Bone marrow (tissue), 2 donors: ENCODE results near the gene WDR72.
"Not testable (repeated sequence)": the region's sequence is repeated elsewhere in the genome, so short reads cannot be mapped to it uniquely, and the experiment has no call there.

Experiments used
- DNase-seq, 2 donors: peaks; one replicate each; lab custom pipeline; 2025; lab: John Stamatoyannopoulos, UW

Gene WDR72

DNA sequence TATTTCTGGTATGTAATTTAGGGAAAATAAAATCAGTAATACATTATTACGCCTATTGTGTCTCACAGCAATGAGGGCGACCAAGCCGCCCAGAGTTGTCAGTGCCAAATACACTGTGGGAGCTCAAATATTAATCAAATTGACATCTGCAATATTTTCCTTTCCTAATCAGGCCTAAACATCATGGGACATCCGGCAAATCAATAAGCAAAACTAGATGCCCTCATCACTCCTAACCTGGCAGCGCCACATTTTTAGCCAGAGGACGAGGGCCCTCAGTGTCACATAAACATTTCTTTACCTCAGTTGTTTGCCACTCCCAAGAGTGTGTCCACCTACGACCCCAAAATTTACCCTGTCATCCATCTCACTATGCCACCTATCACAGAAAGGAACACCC is 64.1 kb downstream of the WDR72 start:
- DNase-seq = no peak

DNA sequence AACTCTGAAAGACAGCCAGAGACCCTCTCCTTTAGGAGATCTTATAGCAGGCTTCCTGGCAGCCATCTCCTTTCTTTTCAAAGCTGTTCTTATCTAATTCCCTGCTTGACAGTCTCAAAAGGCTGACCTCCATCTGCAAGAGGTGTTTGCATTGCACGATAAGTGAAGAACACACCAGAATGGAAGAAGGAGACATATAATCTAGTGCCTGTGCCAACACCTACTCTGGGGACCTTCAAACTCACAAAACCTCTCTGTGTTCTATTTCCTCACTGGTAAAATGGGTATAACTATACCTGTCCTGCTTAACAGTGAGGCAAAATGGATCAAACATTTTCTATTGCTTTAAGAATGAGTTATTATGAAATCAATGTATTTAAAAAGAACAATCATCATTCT is 65.0 kb downstream of the WDR72 start:
- no peak for DNase-seq

DNA sequence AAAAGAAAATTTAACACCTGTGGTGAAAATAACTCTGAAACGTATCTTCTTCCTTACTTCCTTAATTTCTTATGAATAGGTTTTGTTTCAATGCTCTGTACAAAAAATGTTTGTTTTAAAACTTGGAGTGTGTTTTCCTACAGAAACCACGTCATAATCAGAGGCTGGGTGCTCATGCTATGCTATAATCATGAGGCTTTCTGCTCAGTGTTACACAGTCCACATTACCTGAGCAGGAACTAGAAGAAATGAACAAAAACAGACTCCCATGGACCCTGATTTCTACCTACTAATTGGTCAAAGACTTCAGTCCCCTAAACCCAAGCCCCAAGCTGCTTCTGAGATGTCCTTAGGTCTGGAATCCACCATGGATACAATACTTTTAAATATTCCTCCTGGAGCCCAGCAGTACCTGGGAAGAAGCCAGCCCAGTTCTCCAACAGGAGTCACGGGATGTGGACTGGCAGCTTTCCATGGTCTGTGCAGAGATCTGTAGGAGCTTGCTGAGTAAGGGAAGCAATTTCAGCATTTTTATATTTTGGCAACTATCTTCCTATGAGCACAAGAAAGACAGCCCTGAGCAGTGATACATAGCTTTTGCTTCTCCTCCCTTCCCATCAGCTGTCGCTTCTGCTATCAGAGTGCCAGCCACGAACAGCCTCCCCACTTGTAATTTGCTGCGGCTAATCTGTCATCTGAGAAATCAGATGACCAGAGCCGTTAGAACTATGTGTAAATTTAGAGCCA is 65.6 kb downstream of the WDR72 start:
- DNase-seq = no peak

DNA sequence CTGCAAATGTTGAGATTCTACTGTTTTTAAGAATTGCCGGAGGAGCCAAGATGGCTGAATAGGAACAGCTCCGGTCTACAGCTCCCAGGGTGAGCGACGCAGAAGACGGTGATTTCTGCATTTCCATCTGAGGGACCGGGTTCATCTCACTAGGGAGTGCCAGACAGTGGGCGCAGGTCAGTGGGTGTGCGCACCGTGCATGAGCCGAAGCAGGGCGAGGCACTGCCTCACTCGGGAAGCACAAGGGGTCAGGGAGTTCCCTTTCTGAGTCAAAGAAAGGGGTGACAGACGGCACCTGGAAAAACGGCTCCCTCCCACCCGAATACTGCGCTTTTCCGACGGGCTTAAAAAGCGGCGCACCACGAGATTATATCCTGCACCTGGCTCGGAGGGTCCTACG is 75.3 kb downstream of the WDR72 start:
- DNase-seq = not testable (repeated sequence)

DNA sequence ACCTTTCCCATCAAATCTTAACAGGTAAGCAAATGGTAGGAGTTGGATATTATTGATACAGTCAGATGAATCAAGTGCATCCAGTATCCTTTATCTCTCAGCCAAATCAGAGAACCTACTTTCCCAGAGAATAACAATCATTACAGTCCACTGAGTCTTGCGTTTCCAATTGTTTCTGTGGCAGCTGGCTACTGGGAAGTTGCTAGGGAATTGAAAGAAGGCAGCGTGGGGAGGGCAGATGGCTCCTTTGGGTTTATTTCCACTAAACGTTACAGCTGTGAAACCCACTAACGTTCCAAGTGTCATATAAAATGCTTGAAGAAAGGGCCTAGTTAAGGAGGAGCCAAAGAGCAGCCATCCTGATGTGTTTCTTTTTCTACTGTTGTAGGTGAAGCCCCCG is 78.4 kb downstream of the WDR72 start:
- DNase-seq = no peak

DNA sequence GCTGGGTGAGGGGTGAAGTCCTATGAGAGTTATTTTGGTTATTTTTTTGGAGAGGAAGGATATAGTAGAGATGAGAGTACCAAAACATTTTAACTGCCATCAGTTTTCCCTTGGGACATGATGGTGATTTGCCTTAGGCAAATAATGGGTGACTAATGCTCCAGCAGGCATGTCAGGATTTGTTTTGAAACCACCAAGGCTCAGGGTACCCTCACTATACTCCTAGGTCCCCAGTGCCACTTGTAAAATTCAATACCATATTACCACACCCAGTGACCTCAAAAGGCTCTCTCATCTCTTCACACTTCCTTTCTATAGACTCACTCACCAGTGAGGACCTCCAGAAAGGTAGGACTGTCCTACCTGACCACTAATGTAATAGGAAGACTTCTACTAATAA is 83.6 kb downstream of the WDR72 start:
- DNase-seq = no peak

DNA sequence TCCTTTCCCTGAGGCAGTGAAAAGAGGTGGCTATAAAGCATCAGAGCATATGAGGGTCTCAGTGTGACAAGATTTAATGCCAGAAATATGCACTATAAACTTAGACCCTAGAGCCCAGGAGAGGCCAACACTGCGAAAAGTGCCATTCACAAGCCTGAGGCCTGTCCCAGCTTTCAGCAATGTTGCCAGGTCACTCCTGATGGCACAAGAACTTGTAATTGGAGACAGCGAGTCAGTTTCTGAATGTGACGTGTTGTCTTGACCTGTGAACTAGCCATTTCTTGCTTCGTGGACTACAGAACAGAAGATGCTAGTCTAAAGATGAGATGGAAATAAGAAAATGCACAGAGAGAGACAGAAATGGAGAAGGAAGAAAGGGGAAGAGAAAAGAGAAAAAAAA is 87.9 kb downstream of the WDR72 start:
- no peak for DNase-seq

DNA sequence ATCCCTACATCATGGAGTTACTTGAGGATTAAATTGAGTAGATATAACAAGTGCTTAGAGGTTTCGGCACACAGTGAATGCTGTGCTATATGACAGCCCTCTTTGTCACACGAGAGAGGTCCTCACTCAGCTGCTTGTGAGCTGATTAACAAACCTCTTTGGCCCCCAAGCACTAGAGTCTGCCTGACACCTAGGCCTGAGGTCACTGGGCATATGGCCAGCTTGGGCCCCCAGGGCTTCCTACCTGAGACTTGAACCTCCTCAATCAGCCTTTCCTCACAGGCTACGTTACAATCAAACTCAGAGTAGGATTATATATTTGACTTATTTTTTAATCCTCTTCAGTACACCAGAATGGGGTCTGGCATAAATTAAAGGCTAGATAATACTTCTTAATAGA is 88.8 kb downstream of the WDR72 start:
- DNase-seq = no peak

DNA sequence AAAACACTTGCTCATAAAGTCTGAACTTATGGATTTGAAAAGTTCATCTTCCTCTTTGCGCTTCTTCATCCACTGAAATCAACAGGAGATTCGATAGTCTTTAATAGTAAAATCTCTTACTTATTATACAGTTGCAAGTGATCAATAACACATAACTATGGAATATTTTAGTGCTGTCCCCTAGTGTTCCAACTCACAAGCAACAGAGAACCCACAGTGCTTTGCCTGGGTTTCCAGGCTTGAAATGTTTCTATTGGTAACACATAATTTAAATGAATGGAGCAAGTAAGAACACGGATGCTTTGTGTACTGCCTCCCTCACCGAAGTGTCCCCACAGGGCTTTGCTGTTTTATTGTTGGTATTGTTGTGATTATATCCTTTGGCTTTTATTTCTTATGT is 93.5 kb downstream of the WDR72 start:
- no peak for DNase-seq

DNA sequence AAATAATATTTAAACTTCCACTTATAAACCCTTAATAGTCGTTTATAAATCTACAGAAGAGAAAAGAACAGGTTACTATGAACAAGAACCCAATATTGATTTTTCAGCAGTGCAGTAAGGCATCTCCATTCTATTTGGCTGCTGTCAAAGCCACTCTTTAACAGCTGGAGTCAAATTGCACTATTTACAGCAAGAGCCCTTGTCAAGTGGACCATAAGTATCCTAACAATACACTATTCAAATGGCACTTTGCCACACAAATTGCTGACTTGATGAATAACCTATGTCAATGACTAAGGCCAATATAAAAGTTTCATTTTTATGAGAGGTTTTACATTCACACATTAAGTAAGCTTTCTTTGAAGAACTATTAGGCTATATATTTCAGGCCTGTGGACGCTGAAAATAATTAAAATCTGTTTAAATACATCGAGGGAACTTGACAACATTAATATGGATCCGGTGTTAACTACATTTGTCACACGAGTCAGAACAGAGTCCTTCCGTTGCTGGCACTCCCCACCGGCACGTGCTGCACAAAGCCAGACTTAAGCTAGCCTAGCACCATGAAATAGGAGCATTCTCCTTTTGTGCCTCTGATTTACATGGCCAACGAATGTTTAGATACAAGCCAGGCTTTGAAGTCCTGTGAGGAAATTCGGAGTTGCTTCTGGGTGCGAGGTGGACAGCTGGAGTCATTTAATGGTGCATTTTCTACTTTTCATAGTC is 100.5 kb downstream of the WDR72 start:
- no peak for DNase-seq

DNA sequence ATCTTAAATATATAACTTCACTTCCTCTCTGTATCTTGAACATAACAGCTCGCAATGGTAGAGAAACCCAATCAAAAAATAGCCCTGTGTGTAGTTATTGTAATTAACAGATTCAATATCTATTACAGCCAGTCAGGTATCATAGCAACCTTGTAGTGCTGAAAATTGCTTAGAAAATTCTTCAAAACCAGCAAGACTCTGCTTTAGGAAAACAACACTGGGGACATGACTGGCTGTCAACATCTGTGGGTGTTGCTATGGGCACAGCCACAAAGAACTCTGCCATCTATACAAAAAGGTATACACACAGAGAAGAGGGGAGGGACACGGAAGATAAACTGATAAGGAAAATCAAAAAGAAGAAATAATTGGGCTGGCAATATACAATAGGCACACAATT is 101.2 kb downstream of the WDR72 start:
- no peak for DNase-seq

DNA sequence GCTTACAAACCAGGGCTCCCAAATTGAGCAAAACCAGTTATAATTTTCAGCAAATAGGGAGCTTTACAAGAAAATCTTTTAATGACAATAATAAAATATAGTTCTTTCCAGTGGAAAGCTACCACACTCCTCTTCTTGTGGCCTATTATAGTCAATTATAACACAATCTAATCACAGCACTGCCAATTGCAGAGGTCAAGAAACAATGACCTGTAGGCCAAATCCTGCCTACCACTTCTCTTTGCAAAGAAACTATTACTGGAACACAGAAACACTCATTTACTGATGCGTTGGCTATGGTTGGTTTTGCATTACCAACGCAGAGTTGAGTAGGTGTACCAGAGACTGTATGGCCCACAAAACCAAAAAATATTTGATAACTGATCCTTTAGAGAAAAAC is 110.5 kb downstream of the WDR72 start:
- no peak for DNase-seq

DNA sequence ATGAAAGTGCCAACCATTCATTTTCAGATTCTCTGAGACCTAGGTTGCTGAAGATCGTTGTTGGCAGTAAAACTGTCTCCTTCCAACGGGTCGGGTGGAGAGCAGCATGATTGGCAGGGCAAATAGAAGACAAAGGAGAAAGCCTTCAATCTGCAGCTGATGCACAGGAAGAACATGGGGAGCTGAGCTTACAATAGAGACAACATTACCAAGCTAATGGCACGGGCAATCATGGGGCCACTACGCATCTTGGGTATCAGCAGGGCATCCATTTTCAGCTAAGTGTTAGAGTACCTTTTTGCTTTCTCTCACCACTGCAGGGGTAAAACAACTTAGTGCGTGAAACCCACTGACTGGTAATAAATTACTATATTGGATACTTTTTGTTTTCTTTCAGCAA is 114.8 kb downstream of the WDR72 start:
- no peak for DNase-seq

DNA sequence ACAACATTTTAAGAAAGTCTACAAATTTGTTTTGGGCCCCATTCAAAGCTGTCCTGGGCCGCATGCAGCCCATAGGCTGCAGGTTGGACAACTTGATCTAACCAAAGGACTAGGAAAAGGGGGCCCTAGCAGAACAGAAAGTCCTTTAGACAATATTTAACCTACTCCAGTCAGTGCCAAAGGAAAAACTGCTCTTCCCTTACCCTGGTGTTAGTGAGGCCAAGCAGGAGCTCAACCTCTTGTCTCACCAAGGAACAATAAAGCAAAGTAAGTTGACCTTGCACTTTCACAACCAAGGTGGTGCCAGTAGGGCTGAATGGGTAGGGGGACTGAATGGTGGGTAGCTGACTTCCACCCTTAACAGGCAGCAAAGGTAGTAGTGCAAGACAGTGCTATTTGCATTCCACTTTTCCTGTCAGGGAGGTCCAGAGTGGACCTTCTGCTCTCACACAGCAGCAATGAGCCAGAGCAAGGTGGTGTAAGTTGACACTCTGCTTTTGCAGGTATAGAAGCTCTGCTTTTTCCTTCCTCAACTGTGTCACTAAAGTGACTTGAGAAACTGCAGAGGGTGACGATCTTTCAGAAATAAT is 124.9 kb downstream of the WDR72 start:
- no peak for DNase-seq

DNA sequence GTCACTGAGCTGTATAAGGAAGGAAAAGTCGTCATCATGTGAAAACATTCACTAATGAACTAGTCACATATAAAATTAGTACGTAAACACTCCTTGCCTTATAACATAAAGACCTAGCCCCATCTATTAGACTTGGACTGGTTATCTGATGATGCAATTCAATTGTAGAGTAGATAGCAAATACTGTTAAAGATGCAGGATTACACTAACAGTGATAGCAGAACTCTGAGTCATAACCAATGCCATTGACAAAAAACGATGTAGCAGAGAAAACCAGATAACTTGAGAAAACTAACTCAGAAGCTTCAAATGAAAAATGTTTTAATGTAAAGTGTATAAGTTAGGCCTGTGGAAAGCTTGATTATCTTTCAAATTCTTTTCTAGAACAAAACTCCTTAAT is 132.2 kb downstream of the WDR72 start:
- no peak for DNase-seq

DNA sequence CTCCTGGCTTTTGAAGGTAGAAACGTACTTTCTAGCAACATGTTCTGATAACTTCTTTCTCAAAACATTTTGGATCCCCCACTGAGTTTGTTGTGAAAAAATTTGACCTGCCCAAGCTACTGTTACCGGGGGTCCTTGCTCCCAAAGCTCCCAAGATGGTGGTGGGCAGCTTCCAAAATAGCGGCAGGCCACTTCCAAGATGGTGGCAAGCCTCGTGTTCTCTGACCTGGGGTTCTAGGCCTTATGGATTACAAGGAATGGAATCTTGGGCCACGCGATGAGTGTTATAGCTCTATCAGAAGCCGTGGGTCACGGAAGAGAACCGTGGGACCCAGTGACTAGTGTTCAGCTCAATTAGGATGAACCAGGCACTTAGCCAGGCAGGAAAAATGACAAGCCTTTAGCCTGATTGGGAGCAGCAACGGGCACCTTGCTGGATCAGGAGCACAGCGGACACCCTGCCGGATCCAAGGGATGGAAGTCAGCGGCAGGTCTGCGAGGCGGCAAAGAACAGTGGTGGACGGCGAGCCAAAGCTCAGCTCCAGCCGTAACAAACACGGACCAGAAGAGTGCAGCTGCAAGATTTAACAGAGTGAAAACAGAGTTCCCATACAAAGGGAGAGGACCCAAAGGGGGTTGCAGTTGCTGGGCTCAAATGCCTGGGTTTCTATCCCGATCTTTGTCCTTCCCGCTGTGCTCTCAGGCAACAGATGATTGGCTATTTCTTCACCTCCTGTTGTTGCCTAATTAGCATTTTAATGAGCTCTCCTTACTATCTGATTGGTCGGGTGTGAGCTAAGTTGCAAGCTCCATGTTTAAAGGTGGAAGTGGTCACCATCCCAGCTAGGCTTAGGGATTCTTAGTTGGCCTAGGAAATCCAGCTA is 133.3 kb downstream of the WDR72 start:
- DNase-seq = no peak

DNA sequence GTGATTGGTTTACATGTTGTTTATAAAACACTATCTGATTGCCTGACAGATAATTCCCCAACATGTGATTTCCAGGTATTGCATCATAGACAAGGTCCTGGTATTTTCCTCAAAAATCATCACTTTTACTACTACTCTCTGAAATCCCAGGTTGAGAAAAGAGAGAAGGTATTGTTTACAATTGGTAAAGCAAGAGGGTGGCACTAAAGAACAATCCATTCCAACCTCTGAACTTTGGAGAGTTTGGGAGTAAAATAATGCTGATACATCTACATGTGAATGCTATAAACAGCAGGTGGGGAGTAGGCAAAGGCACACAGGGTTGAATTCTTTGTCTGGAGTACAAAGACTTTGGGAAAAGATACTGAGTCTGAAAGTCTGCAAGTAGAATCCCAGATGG is 134.2 kb downstream of the WDR72 start:
- DNase-seq = no peak

DNA sequence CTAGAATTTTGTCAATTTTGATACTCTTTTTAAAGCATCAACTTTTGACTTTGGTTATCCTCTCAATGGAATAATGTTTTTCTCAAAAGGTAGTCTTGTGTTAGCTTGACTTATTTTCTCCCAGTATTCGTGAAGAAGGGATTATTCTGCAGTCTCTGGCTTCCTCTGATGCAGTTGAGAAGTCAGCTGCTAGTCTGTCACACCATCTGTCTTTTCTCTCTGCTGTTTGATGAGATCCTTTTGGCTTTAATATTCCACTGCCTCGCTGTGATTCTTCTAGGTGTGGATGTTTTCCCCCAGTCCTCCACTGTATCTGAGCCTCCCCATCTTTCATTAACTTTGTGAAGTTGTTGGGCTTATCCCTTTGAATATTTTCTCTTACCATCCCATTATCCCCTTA is 141.0 kb downstream of the WDR72 start:
- no peak for DNase-seq

DNA sequence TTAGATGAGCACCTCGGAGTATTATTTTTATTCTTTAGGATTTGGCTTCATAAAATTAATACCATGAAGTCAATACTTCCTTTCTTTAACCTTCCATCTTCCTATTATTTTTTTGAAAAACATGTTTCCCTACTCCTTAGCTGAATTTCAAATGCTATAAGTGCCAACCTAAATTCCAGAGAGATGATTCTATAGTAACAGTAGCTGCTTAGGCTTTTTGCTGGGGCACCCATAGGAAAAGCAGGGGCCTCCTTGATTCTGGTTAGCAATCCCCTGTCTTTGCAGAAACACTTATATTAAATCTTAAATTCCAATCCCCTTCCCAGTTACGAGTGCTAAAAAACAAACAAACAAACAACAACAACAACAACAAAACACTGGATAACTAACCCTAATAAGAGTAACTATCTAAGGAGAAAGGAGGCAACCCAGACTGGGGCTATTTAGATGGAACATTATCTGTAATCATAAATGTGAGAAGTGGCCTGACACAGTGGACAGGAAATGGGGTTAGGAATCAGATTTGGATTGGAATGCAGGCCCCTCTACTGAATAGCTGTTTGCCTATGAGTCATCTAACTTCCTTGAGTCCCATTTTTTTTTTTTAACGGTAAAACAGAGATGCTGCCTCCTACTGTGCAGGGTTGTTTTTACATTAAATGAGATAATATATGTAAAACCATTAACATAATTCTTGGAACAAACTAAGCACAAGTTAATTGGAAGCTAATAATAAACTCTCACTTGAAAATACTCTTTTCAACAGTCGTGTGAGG is 148.1 kb downstream of the WDR72 start:
- no peak for DNase-seq

DNA sequence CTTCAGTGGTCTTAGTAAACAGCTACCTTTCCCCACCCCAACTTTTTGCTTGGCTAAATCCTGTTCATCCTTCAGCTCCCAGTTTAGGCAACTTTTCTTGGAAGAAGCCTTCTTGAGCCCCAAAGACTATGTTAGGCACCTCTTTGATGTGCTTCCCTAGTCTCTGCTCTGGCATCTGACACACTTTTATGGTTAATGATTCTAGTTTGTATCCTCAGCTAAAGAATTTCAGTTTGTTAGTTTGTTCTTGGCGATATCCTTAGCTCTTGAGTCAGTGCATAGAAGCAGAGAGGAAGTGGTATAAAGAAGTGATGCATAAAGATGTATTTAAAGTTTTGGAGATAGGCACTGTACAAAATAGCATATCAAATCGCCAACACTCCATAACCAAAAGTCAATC is 168.4 kb downstream of the WDR72 start:
- no peak for DNase-seq

DNA sequence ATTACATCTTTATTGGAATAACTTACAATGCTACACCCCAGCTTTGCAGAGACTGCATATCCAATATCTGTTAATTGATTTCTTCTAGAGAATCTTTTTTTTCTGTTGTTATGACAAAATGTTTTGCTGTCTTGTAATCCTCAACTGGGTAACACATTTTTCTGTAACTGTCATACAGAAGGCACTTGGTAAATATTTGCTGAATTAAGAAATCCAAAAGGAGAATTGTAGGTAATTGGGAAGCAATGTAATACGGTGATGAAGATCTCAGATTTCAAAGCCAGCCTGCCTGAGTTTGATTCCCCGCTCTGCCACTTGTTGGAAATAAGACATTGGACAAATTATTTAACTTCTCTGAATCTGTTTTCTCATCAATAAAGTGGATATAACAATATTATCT is 169.1 kb downstream of the WDR72 start:
- DNase-seq = no peak
